GM12892 (cell line): ENCODE data around the gene KRTAP4-7.

Source experiments
- POLR2A ChIP-seq: IDR thresholded peaks from 2 replicates; pipeline ENCODE4 v1.6.1; 2011; ENCODE audit warnings: low read depth, low read length, control low read depth
- POLR2AphosphoS5 ChIP-seq: IDR thresholded peaks from 2 replicates; pipeline ENCODE4 v1.6.1; 2011; ENCODE audit warnings: low read depth, low read length, control low read depth
- TAF1 ChIP-seq: IDR thresholded peaks from 2 replicates; pipeline ENCODE4 v1.6.1; 2011; ENCODE audit warnings: low read depth, mild to moderate bottlenecking, control low read depth, low read length, borderline replicate concordance

DNA sequence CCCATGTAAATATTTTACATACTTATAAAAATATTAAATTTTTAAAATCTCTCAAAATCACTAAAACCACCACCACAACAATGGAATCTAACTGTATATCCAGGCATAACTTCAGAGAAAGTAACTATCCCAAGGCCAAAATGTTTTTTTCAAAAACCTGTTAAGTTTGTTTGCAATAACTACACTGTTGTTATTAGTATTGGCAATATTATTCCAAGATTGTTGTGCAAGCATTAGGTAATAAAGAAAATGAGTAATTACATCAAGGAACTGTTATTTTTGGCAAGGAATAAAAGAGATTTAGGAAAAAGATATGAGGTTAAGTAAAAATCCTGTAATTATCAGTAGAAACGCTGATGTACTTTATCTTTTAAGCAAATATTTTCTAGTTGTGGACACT is 43.4 kb downstream of the KRTAP4-7 start:
- TF ChIP-seq POLR2A: no peak
- no peak for TF ChIP-seq POLR2AphosphoS5
- TF ChIP-seq TAF1: no peak
